Stimulated activated effector memory CD8-positive, alpha-beta T cell treated with anti-CD3 and anti-CD28 coated beads, Interleukin-12 subunit alpha, Interleukin-12 subunit beta, amount 100 ng/mL, for 72 hours (primary cell): ENCODE results near the gene SBF1.
"Not testable (repeated sequence)": the region's sequence is repeated elsewhere in the genome, so short reads cannot be mapped to it uniquely, and the experiment has no call there.

Experiments used
- ATAC-seq: fragments of 150-1000 bp; cut with Tn5 transposase; 2 replicates; pipeline ENCODE4 v1.10.0; 2021
- DNase-seq, 2 donors: peaks; one replicate each; pipeline ENCODE4 v3.0.0; 2021 to 2022; ENCODE audit warnings: low spot score in 2 of 2
- H3K27ac Mint-ChIP-seq: one replicate; pipeline ENCODE4 v1.8.0; 2022; ENCODE audit warnings: mild to moderate bottlenecking, mixed read lengths
- H3K36me3 Mint-ChIP-seq: one replicate; pipeline ENCODE4 v1.8.0; 2022; ENCODE audit warnings: mild to moderate bottlenecking, mixed read lengths
- H3K4me1 Mint-ChIP-seq: one replicate; pipeline ENCODE4 v1.8.0; 2022; ENCODE audit warnings: mixed read lengths
- H3K4me3 Mint-ChIP-seq: one replicate; pipeline ENCODE4 v1.8.0; 2022; ENCODE audit warnings: mild to moderate bottlenecking, mixed read lengths
- H3K9me3 Mint-ChIP-seq: one replicate; pipeline ENCODE4 v1.8.0; 2022; ENCODE audit warnings: mixed read lengths

SBF1 gene

DNA sequence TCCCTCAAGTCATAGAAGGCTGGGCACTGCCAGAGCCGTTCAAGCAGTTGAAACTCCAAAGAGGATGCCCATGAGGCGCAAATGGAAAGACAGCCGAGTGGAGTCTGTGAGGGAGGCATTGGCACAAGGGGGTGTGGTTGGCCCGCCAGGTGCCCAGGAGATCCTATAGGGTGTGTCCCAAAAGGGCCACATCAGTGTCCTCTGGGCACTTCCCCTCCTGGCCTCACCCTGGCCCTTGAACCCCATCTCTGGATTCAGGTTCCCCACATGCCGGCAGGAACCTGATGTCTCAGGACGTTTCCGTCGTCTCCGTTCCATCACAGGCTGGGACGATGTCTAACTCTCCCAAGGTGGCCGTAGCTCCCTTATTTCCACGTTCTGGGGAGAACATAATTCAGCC, 54.3 kb downstream of the SBF1 start:
- Mint-ChIP-seq H3K27ac (peak overlapping the region; percentile 79), H3K36me3 (peaks cover 98% of the 10 kb centered on the region), H3K4me3 (no peak overlapping the region), H3K9me3 (no peaks in the 10 kb centered on the region), H3K4me1 (peaks cover 6% of the 10 kb centered on the region)
- ATAC-seq = no peak
- DNase-seq = no peak

DNA sequence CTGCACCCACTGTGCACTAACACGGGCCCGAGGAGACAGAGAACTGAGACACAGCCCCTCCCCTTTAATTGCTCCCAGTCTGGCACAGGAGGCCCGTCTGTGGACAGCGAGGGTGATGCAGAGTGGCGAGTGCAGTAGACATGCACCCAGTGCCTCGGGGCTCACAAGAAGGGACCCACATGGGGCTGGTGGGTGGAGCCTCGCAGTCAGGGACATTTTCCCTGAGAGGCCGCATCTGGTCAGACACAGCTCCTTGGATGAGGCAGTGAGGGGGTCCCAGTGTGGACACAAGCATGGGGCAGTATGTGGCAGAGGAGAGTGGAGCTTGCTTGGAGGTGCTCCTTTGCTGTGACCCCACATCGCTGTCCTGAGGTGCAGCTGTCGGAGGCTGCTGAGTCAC, 54.8 kb downstream of the SBF1 start:
- H3K36me3 Mint-ChIP-seq = peaks cover 98% of the 10 kb centered on the region
- ATAC-seq (no peak), DNase-seq (no peak)
- no peak overlapping the region for H3K4me3 Mint-ChIP-seq
- peaks cover 6% of the 10 kb centered on the region for H3K4me1 Mint-ChIP-seq
- no peaks in the 10 kb centered on the region for H3K9me3 Mint-ChIP-seq
- H3K27ac Mint-ChIP-seq = peak overlapping the region; percentile 79

DNA sequence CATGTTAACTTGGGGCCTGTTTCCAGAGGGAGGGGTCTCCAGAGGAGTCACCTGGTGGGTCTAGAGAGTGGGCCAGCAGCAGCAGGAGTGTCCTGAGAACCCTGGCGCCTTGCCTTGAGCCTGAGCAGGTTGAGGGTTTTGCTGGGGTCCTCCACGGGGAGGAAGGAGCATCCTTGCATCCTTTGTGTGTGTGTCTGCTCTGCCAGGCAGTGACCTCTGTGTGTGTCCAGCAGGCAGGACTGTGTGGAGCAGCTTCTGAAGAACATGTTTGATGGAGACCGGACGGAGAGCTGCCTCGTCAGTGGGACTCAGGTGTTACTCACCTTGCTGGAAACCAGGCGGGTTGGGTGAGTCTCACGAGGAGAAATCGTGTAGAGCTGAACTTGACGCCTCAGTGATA, 55.7 kb downstream of the SBF1 start:
- peaks cover 6% of the 10 kb centered on the region for H3K4me1 Mint-ChIP-seq
- peaks cover 98% of the 10 kb centered on the region for H3K36me3 Mint-ChIP-seq
- ATAC-seq (no peak), DNase-seq (no peak)
- H3K4me3 Mint-ChIP-seq = no peak overlapping the region
- no peaks in the 10 kb centered on the region for H3K9me3 Mint-ChIP-seq
- H3K27ac Mint-ChIP-seq = no peak overlapping the region

GRCh38 chr22:50418624-50419023, 56.2 kb downstream of the SBF1 start:
- no peak for ATAC-seq
- H3K36me3 Mint-ChIP-seq = peaks cover 98% of the 10 kb centered on the region
- H3K27ac Mint-ChIP-seq = peak overlapping the region; percentile 56

GRCh38 chr22:50417411-50418210, 57.2 kb downstream of the SBF1 start:
- peak overlapping the region; percentile 56 for H3K27ac Mint-ChIP-seq
- ATAC-seq = no peak
- H3K36me3 Mint-ChIP-seq = peaks cover 98% of the 10 kb centered on the region
- no peaks in the 10 kb centered on the region for H3K9me3 Mint-ChIP-seq
- DNase-seq = no peak
- no peak overlapping the region for H3K4me3 Mint-ChIP-seq
- peaks cover 6% of the 10 kb centered on the region for H3K4me1 Mint-ChIP-seq

More at GRCh38 chr22:50418624-50419023, 56.2 kb downstream of the SBF1 start:
- DNase-seq = no peak
- Mint-ChIP-seq H3K4me3 (no peak overlapping the region), H3K9me3 (no peaks in the 10 kb centered on the region), H3K4me1 (peaks cover 6% of the 10 kb centered on the region)

DNA sequence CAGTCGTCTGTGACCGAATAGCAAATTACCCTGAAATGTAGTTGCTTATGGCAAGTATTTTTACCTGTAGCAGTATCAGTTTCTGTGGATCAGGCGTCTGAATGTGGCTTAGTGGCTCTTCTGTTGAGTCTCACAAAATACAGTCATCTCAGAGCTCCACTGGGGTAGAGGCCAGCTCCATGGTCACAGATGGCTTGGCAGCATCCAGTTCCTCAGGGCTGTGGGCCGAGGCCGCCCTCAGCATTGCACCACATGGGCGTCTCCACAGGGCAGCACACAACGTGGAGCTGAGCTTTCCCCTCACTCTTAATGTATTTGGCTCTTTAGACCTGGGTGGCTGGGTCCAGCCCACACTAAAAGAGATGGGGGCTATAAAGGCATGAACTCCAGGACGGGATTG, 57.8 kb downstream of the SBF1 start:
- DNase-seq (no peak), ATAC-seq (no peak)
- H3K27ac Mint-ChIP-seq = peak overlapping the region; percentile 56
- H3K4me3 Mint-ChIP-seq = no peak overlapping the region
- H3K9me3 Mint-ChIP-seq = no peaks in the 10 kb centered on the region
- H3K36me3 Mint-ChIP-seq = peaks cover 98% of the 10 kb centered on the region
- peaks cover 6% of the 10 kb centered on the region for H3K4me1 Mint-ChIP-seq

- Mint-ChIP-seq H3K4me3 (no peak overlapping the region), H3K27ac (no peak overlapping the region)
- no peak for DNase-seq
Observed at GRCh38 chr22:50415426-50415825, 59.4 kb downstream of the SBF1 start.

GRCh38 chr22:50414476-50415248, 60.2 kb downstream of the SBF1 start:
- no peak for ATAC-seq
- H3K27ac Mint-ChIP-seq = no peak overlapping the region

More at GRCh38 chr22:50415426-50415825, 59.4 kb downstream of the SBF1 start:
- peaks cover 97% of the 10 kb centered on the region for H3K36me3 Mint-ChIP-seq
- H3K4me1 Mint-ChIP-seq = peaks cover 6% of the 10 kb centered on the region
- H3K9me3 Mint-ChIP-seq = no peaks in the 10 kb centered on the region
- ATAC-seq = no peak

GRCh38 chr22:50408954-50409353, 65.9 kb downstream of the SBF1 start:
- H3K4me3 Mint-ChIP-seq, DNase-seq, H3K4me1 Mint-ChIP-seq, ATAC-seq, H3K9me3 Mint-ChIP-seq, H3K27ac Mint-ChIP-seq: not testable (repeated sequence)
- peaks cover 87% of the 10 kb centered on the region for H3K36me3 Mint-ChIP-seq

More at GRCh38 chr22:50414476-50415248, 60.2 kb downstream of the SBF1 start:
- Mint-ChIP-seq H3K9me3 (no peaks in the 10 kb centered on the region), H3K4me1 (no peaks in the 10 kb centered on the region), H3K36me3 (peaks cover 97% of the 10 kb centered on the region), H3K4me3 (no peak overlapping the region)
- DNase-seq = no peak

DNA sequence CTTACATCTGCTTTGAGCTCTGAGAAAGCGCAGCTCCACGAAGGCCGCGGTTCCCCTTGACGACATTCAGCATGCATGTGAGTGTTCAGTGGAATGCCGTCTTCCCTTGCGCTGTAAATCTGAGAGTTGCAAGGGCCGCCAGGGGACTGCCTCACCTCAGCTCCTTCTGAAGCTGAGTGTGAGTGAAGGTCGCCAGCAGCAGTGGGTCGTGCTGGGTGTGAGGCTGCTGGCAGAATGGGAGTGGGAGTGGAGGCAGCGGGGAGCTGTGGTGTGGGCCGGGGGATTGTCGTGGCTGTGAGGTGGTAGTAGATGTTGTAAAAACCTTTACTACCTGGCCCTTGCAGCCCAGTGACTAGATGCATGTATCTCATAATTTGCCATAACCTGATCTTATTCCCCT, 66.5 kb downstream of the SBF1 start:
- peak overlapping the region; percentile 7 for H3K27ac Mint-ChIP-seq
- DNase-seq = no peak
- peaks cover 84% of the 10 kb centered on the region for H3K36me3 Mint-ChIP-seq
- H3K4me1 Mint-ChIP-seq = peaks cover 15% of the 10 kb centered on the region
- ATAC-seq = no peak
- no peak overlapping the region for H3K4me3 Mint-ChIP-seq
- no peaks in the 10 kb centered on the region for H3K9me3 Mint-ChIP-seq

GRCh38 chr22:50406416-50407170, 68.2 kb downstream of the SBF1 start:
- Mint-ChIP-seq H3K36me3 (peaks cover 84% of the 10 kb centered on the region), H3K4me1 (peaks cover 19% of the 10 kb centered on the region), H3K4me3 (no peak overlapping the region), H3K9me3 (no peaks in the 10 kb centered on the region), H3K27ac (peak overlapping the region; percentile 82)
- DNase-seq (no peak), ATAC-seq (no peak)

DNA sequence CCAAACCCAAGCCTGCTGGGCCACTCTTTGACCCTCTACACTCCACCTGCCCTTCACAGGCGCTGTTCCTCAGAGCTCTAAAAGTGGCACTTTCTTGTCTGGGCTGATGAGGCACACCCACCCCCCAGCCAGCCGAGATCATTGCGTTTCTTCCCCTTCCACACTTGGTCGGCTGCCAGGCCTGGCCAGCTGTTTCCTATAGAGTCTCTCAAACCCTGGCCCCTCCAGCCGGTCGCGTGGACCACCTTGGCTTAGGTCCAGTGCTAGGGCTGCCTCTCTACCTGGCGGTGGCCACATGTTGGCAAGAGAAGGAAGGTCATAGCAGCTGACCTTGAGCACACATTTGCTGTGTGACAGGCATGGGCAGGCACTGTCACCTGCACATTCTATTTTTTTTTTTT, 71.1 kb downstream of the SBF1 start:
- DNase-seq = no peak
- Mint-ChIP-seq H3K4me1 (peaks cover 37% of the 10 kb centered on the region), H3K27ac (peak overlapping the region; percentile 83), H3K36me3 (peaks cover 81% of the 10 kb centered on the region), H3K4me3 (no peak overlapping the region), H3K9me3 (no peaks in the 10 kb centered on the region)
- no peak for ATAC-seq

- Mint-ChIP-seq H3K4me1 (peaks cover 41% of the 10 kb centered on the region), H3K9me3 (no peaks in the 10 kb centered on the region), H3K27ac (peak overlapping the region; percentile 54), H3K4me3 (no peak overlapping the region), H3K36me3 (peaks cover 70% of the 10 kb centered on the region)
- DNase-seq (no peak), ATAC-seq (no peak)
Observed at GRCh38 chr22:50401907-50402306, 72.9 kb downstream of the SBF1 start.

- peaks cover 47% of the 10 kb centered on the region for H3K4me1 Mint-ChIP-seq
- peak overlapping the region; percentile 65 for H3K27ac Mint-ChIP-seq
Observed at GRCh38 chr22:50400931-50401330, 73.9 kb downstream of the SBF1 start.

DNA sequence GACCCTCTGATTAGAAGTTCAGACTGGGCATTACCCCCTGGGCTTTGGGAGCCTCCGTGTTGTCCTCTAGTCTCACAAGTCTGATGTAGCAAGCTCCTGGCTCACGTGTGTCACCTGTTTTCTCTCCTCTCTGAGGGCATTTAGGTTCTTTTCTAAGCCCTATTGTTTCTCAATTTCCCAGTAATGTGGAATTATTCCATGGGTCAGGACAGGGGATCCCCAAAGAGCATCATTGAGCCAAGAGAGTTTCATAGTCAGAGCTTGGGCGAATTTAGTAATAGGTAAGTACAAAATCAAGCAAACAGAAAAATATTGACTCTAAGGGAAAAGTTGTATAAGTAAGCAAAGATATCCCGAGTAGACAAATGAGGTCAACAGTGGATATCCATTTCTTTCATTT, 74.4 kb downstream of the SBF1 start:
- H3K4me3 Mint-ChIP-seq = no peak overlapping the region
- peaks cover 74% of the 10 kb centered on the region for H3K36me3 Mint-ChIP-seq
- H3K9me3 Mint-ChIP-seq = no peaks in the 10 kb centered on the region
- H3K27ac Mint-ChIP-seq = peak overlapping the region; percentile 65
- no peak for ATAC-seq
- DNase-seq = no peak
- H3K4me1 Mint-ChIP-seq = peaks cover 48% of the 10 kb centered on the region

More at GRCh38 chr22:50400931-50401330, 73.9 kb downstream of the SBF1 start:
- Mint-ChIP-seq H3K4me3 (no peak overlapping the region), H3K36me3 (peaks cover 70% of the 10 kb centered on the region), H3K9me3 (no peaks in the 10 kb centered on the region)
- DNase-seq (no peak), ATAC-seq (no peak)
